NCI-H2081 (cell line): ENCODE measurements around the gene ZNF525.
"Not testable (repeated sequence)": the region's sequence is repeated elsewhere in the genome, so short reads cannot be mapped to it uniquely, and the experiment has no call there.

Experiments used
- DNase-seq, 2 experiments: peaks; one replicate each; lab custom pipeline; 2025; lab: John Stamatoyannopoulos, UW

Gene ZNF525

DNA sequence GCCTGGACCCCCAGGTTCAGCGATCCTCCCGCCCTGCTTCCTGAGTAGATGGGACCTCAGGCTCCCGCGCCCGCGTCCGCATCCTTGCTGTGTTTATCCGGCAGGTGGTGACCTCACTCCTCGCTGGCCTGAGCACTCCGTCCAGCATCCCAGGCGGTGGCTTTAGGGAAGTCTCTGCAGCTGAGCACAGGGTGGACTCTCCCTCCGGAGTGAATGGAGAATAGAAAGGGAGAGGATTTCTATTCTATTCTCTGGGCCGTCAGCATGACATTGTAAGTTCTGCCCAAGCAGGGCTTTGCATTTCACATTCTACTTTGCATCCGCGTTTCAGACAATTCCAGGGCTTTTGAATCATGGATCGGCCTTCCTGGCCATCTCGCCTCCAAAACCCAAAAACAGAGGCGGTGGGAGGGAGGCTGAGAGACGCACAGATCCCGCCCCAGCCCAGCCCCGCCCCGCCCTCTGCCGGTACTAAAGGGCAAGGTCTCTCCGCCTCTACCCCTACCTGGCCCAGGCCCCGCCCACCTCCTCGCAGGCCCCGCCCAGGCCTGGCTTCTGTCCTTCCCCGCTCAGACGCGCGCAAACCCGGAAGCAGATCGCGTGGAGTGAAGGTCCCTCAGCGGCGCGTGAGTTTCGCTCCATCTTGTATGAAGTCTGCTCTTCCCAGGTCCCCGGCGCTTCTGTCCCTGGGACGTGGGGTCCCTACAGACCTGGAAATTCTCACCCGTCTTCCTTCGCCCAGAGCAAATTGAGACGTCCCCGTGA lies at the start of gene ZNF525:
ZNF525 (plus strand) TSS at position 572 of the 765 bp plus-strand sequence. CDS start 6,577 bp downstream, outside the sequence.
- peak; percentile 83 to 84 for DNase-seq

- DNase-seq = no peak
Observed at GRCh38 chr19:53328967-53329366, 36.5 kb upstream of the ZNF525 start.

DNA sequence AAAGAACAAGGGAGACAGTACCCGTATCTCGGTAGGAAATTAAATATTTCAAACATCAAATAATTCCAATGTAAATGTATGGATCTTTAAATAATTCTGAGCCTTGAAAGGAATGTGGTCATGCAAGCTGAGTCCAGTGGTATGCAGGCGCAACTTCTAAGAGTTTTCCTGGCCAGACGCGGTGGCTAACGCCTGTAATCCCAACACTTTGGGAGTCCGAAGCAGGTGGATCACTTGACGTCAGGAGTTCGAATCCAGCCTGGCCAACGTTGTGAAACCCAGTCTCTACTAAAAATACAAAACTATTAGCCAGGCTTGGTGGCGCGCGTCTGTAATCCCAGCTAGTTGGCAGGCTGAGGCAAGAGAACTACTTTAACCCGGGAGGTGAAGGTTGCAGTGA lies 33.0 kb upstream of the ZNF525 start:
- no peak for DNase-seq

DNA sequence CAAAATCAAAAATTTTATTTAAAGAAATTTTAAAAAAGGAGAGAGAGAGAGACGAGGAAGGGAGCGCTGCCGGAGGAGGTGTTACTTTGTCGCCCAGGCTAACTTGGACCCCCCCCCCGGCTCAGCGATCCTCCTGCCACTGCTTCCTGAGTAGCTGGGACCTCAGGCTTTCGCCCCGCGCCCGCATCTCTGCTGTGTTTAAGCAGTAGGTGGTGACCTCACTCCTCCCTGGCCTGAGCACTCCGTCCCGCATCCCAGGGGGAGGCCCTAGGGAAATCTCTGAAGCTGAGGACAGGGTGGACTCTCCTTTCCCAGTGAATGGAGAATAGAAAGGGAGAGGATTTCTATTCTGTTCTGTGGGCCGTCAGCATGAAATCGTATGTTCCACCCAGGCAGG lies 32.4 kb upstream of the ZNF525 start:
- peak in 1 of 2 experiments; percentile 32 for DNase-seq

DNA sequence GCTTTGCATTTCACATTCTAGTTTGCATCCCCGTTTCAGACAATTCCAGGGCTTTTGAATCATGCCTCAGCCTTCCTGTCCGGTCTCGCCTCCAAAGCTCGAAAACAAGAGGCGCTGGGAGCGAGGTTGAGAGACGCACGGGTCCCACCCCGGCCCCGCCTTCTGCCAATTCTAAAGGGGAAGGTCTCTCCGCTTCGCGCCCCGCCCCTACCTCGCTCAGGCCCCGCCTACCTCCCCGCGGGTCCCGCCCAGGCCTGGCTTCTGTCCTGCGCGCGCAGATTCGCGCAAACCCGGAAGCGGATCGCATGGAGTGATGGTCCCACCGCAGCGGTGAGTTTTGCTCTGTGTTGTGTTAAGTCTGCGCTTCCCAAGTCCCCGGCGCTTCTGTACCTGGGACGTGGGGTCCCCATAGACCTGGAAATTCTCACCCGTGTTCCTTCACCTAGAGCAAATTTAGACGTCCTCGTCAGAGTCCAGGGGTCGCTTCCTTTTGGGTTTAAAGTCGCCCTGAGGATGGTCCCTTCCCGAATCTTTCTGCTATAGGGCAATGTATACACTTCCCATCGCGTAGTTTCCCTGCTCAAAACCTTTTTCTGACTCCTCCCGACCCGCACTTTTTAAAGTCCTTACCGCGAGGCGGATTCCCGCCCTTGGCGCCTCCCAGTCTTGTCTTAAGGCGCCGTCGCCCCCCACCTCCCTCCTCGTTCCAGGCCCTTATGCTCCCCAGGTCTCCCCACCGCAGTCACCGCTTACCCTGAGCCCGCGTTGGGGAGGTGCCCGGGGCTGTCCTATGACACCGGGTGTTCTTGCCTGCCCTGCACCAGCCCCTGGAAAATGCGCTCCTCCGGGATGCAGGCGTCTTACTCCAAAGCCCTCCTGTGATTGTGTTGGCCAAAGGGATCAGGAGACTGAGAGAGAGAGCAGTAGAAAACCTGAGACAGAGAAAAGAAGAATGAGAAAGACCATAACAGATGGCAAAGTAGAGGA lies 31.7 kb upstream of the ZNF525 start, which contains the start of gene ZNF845:
ZNF845 (plus strand) TSS at position 287 of the 987 bp plus-strand sequence. CDS start 7,559 bp downstream, outside the sequence.
- DNase-seq = peak; percentile 80 to 89

DNA sequence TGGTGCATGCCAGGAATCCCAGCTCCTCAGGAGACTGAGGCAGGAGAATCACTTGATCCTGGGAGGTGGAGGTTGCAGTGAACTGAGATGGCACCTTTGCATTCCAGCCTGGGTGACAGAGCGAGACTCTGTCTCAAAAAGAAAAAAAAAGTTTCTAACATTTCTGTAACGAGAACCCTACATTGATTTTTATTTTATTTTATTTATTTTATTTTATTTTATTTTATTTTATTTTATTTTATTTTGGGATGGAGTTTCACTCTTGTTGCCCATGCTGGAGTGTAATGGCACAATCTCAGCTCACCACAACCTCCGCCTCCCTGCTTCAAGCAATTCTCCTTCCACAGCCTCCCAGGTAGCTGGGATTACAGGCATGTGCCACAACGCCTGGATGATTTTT lies 21.1 kb upstream of the ZNF525 start:
- not testable (repeated sequence) for DNase-seq

DNA sequence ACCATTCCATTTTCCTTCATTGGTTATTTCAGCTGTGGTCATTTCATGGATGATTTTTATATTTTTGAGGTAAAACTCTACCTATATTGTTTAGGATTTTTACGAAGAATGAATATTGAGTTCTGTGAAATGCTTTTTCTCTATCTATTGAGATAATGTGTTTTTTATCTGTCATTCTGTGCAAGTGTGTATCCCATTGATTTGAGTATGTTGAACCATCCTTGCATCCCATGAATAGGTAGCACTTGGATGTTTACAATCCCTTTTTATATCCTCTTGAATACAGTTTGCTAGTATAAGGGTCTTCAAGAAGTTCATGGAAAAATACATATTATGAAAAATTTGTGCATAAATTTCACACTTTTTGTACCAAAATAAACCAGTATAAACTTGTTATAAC lies 9.8 kb upstream of the ZNF525 start:
- DNase-seq = no peak

DNA sequence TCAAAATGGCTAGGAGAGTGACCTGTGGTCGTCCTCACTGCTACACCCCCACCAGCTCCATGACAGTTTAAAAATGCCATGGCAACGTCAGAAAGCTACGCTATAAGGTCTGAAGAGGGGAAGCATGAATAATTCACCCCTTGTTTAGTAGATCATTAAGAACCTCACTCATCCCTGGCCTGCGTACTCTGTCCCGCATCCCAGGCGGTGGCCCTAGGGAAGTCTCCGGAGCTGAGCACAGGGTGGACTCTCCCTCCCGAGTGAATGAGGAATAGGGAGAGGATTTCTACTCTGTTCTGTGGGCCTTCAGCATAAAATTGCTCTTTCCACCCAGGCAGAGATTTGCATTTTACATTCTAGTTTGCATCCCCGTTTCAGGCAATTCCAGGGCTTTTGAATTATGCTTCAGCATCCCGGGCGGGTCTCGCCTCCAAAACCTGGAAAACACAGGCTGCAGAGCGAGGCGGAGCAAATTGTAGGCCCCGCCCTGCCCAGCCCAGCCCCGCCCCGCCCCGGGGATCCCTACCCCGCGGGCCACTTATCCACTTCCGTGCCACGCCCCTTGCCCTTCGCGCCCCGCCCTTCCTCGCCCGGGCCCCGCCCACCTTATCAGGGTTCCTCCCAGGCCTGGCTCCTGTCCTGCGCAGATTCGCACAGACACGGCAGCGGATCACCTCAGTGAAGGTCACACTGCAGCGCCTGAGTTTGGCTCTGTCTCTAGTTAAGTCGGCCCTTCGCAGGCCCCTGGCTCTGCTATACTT lies 7.5 kb upstream of the ZNF525 start:
- DNase-seq = no peak

GRCh38 chr19:53360056-53360455 lies 5.4 kb upstream of the ZNF525 start:
- DNase-seq = not testable (repeated sequence)

DNA sequence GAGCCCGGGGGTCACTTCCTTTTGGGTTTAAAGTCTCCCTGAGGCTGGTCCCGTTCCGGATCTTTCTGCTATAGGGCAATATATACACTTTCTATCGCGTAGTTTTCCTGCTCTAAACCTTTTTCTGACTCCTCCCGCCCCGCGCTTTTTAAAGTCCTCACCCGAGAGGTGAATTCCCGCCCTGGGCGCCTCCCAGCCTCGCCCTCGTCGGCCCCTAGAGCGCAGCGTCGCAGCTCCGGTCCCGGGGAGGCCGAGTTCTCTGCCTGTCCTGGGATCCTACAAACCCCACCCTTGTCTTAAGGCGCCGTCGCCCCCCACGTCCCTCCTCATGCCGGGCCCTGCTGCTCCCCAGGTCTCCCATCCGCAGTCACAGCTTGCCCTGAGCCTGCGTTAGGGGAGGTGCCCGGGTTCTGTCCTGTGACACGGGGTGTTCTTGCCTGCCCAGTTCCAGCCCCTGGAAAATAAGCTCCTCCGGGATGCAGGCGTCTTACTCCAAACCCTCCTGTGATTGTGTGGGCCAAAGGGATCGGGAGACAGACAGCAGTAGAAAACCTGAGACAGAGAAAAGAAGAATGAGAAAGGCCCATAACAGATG lies 491 bp downstream of the ZNF525 start:
- DNase-seq = peak in 1 of 2 experiments; percentile 33

DNA sequence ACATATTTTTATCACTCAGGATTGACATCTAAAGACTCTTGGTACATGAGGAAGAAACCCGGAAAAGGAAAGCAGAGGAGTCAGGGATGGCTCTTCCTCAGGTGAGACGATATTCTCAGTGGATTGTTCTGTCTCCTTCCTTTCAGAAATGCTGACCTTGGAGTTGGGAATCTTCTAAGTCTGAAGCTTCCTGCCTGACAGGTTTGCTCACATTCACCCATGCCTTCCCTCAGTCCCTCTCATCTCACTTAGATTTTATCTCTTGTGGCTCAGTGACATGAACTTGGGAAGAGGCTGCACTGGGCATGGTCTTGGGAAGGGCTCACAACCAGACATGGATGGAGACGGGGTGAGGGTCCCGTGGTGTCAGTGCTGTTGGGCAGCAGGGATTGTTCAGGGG lies 6.7 kb downstream of the ZNF525 start:
- no peak for DNase-seq

- DNase-seq = no peak
Observed at GRCh38 chr19:53374288-53374687, 8.8 kb downstream of the ZNF525 start.

GRCh38 chr19:53374743-53375142 lies 9.2 kb downstream of the ZNF525 start:
- DNase-seq = no peak

GRCh38 chr19:53381376-53381775 lies 15.9 kb downstream of the ZNF525 start:
- DNase-seq = no peak

DNA sequence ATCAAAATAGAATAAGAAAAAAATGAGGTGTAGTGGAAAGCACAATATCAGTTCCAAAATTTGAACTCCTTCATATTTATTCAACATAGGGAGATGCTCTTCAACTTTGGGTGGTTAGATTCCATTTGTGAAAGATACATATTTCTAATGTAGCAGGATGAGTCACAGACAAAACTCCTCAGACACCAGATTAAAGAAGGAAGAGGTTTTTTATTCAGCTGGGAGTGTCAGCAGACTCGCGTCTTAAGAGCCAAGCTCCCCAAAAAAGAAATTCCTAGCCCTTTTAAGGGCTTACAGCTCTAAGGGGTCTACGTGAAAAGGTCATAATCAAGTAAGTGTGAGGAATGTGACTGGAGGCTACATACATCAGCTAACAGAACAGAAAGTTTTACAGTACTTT lies 22.7 kb downstream of the ZNF525 start:
- DNase-seq = no peak

GRCh38 chr19:53388904-53389303 lies 23.4 kb downstream of the ZNF525 start:
- DNase-seq = no peak

GRCh38 chr19:53389571-53389970 lies 24.1 kb downstream of the ZNF525 start:
- DNase-seq = no peak

DNA sequence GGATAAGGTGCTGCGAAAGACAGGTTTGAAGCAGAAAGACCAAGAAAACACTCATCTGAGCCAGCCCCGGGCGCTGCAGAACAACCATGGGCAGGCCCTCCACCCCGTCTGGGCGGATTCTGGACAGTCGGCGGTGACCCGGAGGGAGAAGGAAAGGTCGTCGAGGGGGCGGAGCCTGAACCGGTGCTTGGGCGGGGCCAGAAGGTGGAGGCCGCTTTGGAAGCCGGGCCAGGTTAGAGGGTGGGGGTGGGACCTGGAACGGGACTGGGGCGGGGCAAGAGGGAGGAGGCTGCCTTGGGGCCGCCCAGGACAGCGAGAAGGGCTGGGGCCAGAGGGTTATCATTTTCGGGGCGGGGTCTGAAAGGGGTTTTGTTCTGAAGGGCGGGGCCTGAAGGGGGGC lies 24.5 kb downstream of the ZNF525 start:
- no peak for DNase-seq

DNA sequence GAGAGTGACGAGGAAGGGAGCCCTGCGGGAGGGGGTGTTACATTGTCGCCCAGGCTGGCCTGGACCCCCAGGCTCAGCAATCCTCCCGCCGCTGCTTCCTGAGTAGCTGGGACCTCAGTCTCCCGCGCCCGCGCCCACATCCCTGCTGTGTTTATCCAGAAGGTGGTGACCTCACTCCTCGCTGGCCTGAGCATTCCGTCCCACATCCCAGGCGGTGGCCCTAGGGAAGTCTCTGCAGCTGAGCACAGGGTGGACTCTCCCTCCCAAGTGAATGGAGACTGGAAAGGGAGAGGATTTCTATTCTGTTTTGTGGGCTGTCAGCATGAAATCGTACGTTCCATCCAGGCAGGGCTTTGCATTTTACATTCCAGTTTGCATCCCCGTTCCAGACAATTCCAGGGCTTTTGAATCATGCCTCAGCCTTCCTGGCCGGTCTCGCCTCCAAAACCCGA lies 29.0 kb downstream of the ZNF525 start:
- DNase-seq = no peak

- DNase-seq = peak; percentile 76 to 82
Observed at GRCh38 chr19:53394974-53395839, 29.7 kb downstream of the ZNF525 start, which contains the start of gene ZNF765. Gene ZNF765 (plus strand): TSS chr19:53395149. CDS start chr19:53398016, 2,867 bp downstream.
